ENCODE measurements around the gene FHIT. TPM values are rescaled to one million over a fixed set of nuclear protein-coding genes. Genes with fewer than 3 reads are reported as not detected.

Gene FHIT
- total RNA-seq, 4 donors from 2014 or later = 8.8 to 35.6 (median 12.6) TPM

DNA sequence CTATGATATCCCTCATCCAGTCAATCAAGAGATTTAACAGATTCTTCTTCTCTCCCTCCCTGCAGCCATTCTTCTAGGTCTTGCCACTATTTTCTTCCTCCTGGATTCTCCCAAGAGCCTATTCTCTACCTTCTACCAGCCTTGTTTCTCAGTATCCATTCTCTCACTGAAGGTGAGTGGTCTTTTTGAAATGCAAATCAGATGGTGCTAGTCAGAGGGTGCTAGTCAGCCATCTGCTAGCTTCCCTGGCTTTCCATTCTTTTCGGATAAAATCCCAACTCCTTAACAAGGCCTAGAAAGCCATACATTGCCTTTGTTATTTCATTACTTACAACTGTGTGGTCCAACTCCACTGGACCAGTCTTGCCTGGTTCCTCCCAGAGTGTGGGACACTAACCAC, 1467.1 kb downstream of the FHIT start:
- Histone ChIP-seq H3K4me1 (no peaks in the 10 kb centered on the region), H3K9me3 (no peaks in the 10 kb centered on the region), H3K4me3 (no peak overlapping the region), H3K36me3 (no peaks in the 10 kb centered on the region), H3K27me3 (no peaks in the 10 kb centered on the region), H3K27ac (no peak overlapping the region)
- 92% methylated on average over 1 of the region's 1 CpG for WGBS
- TF ChIP-seq, protein P1, sequence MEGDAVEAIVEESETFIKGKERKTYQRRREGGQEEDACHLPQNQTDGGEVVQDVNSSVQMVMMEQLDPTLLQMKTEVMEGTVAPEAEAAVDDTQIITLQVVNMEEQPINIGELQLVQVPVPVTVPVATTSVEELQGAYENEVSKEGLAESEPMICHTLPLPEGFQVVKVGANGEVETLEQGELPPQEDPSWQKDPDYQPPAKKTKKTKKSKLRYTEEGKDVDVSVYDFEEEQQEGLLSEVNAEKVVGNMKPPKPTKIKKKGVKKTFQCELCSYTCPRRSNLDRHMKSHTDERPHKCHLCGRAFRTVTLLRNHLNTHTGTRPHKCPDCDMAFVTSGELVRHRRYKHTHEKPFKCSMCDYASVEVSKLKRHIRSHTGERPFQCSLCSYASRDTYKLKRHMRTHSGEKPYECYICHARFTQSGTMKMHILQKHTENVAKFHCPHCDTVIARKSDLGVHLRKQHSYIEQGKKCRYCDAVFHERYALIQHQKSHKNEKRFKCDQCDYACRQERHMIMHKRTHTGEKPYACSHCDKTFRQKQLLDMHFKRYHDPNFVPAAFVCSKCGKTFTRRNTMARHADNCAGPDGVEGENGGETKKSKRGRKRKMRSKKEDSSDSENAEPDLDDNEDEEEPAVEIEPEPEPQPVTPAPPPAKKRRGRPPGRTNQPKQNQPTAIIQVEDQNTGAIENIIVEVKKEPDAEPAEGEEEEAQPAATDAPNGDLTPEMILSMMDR (IDR thresholded peaks at IDR 0.05) = no peak
- no peak for TF ChIP-seq POLR2A (IDR thresholded peaks at IDR 0.05)
- TF ChIP-seq POLR2AphosphoS5 (IDR thresholded peaks at IDR 0.05) = no peak
- no peak for TF ChIP-seq EP300 (IDR thresholded peaks at IDR 0.05)
- DNase-seq (ENCODE audit: low spot score in 2 of 2) = no peak

DNA sequence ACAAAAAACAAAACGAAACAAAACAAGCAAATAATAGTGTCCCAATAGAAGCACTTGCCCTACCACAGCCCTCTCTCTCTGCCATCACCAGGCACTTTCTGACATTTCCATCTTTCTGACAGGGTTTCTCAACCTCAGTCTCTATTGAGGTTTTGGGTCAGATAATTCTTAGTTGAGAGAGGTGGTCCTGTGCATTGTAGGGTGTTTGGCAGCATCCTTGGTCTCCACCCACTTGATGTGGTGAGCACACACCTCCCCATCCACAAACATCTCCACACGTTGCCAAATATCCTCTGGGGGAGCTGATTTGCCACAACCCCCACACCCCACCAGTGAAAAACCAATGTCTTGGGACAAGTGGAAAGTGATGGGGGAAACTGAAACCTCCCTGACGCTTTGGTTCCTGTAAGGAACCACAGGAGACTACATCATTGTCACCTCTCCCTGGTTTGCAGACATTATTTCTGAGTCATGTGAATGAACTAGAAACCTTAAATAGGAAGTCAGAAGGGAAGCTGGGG, 1467.7 kb downstream of the FHIT start:
- H3K27ac ChIP-seq = no peak overlapping the region
- no peaks in the 10 kb centered on the region for H3K36me3 ChIP-seq
- H3K4me3 ChIP-seq = no peak overlapping the region
- WGBS = 89% methylated on average over 3 of the region's 3 CpGs
- H3K9me3 ChIP-seq = no peaks in the 10 kb centered on the region
- H3K27me3 ChIP-seq = no peaks in the 10 kb centered on the region
- DNase-seq (ENCODE audit: low spot score in 2 of 2) = no peak
- TF ChIP-seq, protein P1 (IDR thresholded peaks at IDR 0.05) = no peak
- TF ChIP-seq POLR2AphosphoS5 (IDR thresholded peaks at IDR 0.05) (no peak), POLR2A (IDR thresholded peaks at IDR 0.05) (no peak)
- no peaks in the 10 kb centered on the region for H3K4me1 ChIP-seq

DNA sequence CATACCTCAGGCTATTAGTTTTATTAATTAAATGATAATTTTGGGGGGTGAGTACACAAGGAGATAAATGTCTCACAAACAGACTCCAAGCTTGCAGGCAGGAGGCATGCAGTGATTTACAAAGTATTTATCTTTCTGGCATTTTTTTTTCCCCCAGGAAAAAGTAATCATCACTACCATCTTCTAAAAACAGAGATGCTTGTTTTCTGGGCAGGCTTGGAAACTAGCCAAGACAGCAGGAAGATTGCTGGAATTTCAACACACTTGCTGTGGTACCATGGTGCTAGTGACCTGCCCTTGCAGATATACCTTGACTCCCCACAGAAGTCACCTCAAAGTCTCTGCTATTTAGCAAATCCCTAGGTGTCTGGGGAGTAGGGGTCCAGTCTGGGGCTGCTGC, 1468.6 kb downstream of the FHIT start:
- no peak overlapping the region for H3K27ac ChIP-seq
- no peak overlapping the region for H3K4me3 ChIP-seq
- H3K4me1 ChIP-seq = no peaks in the 10 kb centered on the region
- no peaks in the 10 kb centered on the region for H3K36me3 ChIP-seq
- H3K27me3 ChIP-seq = no peaks in the 10 kb centered on the region
- DNase-seq (ENCODE audit: low spot score in 2 of 2) = no peak
- no peaks in the 10 kb centered on the region for H3K9me3 ChIP-seq
- TF ChIP-seq, protein P1 (IDR thresholded peaks at IDR 0.05) = no peak
- TF ChIP-seq POLR2AphosphoS5 (IDR thresholded peaks at IDR 0.05) (no peak), POLR2A (IDR thresholded peaks at IDR 0.05) (no peak), EP300 (IDR thresholded peaks at IDR 0.05) (no peak)

DNA sequence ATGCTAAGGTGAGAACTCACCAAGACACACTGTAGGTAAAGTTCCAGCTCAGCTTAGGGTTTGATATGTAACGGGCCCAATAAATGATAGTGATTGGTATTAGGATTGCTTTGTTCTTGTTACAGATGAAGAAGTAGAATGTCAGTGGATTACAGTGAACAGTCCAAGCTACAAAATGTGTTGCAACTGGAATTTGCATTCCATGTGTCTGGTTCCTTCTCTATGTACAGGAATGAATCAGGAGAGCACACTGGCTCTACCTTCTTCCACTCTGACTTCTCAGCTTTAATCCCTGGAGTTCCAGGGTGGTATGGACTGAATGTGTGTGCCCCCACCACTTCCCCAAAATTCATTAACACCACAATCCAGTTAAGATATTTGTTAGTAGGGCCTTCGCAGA, 1471.0 kb downstream of the FHIT start:
- H3K4me1 ChIP-seq = no peaks in the 10 kb centered on the region
- TF ChIP-seq, protein P1 (IDR thresholded peaks at IDR 0.05) = no peak
- TF ChIP-seq EP300 (IDR thresholded peaks at IDR 0.05) = no peak
- TF ChIP-seq POLR2AphosphoS5 (IDR thresholded peaks at IDR 0.05) = no peak
- no peak for TF ChIP-seq POLR2A (IDR thresholded peaks at IDR 0.05)
- H3K4me3 ChIP-seq = no peak overlapping the region
- no peaks in the 10 kb centered on the region for H3K9me3 ChIP-seq
- no peak for DNase-seq (ENCODE audit: low spot score in 2 of 2)
- H3K27ac ChIP-seq = no peak overlapping the region
- H3K27me3 ChIP-seq = no peaks in the 10 kb centered on the region
- 98% methylated on average over 2 of the region's 2 CpGs for WGBS
- H3K36me3 ChIP-seq = no peaks in the 10 kb centered on the region

DNA sequence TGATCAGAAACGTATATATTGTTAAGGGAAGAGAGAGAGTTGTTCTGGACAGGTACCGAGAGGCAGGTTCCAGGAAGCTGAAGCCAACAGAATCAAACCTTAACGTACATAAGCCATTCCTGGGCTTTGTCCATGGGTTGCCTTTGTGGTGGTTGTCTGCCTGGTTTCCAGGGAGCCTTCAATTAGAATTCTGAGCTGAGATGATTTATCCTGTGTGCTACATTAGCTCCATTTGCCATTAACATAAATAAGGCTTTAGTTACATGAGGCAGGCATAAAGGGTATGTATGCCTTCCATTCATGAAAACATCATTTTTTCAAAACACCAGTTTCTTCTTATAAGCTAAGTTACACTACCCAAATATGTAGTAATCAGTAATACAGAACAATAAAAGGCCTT, 1472.0 kb downstream of the FHIT start:
- H3K4me1 ChIP-seq = no peaks in the 10 kb centered on the region
- no peaks in the 10 kb centered on the region for H3K36me3 ChIP-seq
- DNase-seq (ENCODE audit: low spot score in 2 of 2) = no peak
- H3K27me3 ChIP-seq = no peaks in the 10 kb centered on the region
- no peak overlapping the region for H3K4me3 ChIP-seq
- H3K27ac ChIP-seq = no peak overlapping the region
- 89% methylated on average over 3 of the region's 3 CpGs for WGBS
- H3K9me3 ChIP-seq = no peaks in the 10 kb centered on the region
- TF ChIP-seq, protein P1 (IDR thresholded peaks at IDR 0.05) = no peak
- TF ChIP-seq POLR2AphosphoS5 (IDR thresholded peaks at IDR 0.05) (no peak), POLR2A (IDR thresholded peaks at IDR 0.05) (no peak), EP300 (IDR thresholded peaks at IDR 0.05) (no peak)

Data from suprapubic skin (tissue), 4 donors.